Endothelial cell of hepatic sinusoid (primary cell): ENCODE results near the gene DBET.
"Not testable (repeated sequence)": the region's sequence is repeated elsewhere in the genome, so short reads cannot be mapped to it uniquely, and the experiment has no call there.

ENCODE experiments used
- in situ Hi-C: cut with HindIII; loops from 2 replicates; pipeline ENCODE4 v1.10.0; 2017; ENCODE audit warnings: low sequenced_read_pairs

The DBET gene

DNA sequence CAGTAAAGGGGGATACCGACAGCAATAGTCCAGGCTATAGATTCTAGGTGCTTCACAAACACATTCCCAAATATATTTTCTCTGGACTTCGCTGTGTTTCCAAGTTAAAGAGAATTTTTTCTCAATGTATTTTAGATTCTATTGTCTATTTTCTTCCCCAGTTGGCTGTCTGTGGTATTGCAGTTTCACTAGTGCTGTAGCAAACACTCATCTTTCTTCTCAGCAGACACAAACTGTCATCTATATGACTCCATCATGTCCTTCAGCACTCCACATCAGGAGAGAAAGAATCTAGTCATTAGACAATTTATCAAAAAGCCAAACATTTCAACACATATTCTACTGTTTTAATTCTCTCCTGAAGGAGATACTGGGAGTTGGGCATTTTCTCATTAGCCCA, at the start of gene DBET:
TSS of gene DBET (plus strand) at position 161 of the 400 bp plus-strand sequence.
- in situ Hi-C loops = not testable (repeated sequence)

DNA sequence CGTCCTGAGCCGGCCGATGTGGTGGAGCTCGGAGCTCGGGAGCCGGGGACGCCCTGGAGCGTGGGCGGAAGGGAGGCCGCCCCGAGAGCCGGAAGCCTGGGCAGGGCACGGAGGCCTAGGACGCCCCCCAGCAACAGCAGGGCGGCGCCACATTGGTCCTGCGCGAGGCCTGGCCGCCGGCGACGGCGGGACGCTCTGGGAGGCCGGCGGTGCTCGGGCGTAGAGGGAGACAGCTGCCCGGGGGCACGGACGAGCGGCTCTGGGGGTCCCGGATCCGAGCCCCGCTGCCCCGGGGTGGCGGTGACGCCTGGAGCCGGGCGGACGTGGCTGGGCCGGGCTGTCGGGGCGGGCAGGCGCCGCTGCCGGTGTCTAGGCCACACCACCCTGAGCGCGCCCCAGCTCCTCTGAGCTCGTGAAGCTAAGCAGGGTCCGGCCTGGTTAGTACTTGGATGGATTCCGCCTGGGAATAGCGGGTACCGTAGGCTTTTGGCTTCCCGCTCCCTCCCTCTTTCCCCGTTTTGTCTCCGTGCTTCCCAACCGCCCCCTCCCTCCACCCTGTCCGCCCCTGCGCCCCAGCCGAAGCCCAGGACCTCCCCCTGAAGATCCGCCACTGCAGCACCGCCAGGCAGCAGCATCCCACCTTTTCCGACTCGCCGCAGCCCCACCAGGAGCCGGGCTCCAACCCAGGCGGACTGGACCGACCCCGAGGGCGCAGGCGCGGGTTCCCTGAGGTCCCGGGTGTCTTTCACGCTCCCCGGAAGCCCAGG, 49.3 kb upstream of the DBET start:
- in situ Hi-C loops = no loop called here

DNA sequence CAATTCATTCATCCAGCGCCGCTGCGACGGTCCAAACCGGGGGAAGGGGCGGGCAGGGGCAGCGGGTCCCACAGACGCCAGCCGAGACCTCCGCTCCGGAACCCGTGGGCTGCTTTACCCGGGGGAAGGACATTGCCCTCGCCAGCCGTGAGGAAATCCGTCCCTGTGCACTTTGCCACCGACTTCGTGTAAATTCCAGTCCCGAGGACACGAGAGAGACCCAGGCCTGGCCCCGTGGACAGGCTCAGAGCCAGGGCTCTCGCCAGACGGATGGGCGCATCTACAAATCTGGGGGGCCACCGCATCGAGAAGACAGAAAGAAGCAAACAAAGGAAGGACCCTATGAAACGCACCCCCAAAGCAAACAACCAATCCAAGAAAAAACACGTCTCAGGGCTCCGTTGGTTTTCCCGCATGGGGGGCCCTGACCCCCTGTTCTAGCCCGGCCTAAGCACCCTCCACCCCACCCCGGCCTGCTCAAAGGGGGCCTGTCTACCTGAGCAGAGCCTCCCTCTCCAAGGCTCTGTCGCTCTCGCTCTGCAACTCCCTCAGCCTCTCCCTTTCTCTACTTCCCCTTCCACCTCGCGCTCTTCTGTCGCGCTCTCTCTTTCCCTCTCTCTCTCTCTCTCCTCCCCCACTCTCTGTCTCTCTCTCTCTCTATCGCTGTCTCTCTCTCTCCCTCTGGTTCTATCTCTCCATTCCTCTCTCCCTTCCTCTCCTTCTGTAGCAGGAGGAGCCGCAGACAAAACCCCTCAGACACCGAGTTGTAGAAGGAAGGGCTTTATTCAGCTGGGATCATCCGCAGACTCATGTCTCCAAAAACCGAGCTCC, 48.5 kb upstream of the DBET start:
- in situ Hi-C loops = no loop called here

DNA sequence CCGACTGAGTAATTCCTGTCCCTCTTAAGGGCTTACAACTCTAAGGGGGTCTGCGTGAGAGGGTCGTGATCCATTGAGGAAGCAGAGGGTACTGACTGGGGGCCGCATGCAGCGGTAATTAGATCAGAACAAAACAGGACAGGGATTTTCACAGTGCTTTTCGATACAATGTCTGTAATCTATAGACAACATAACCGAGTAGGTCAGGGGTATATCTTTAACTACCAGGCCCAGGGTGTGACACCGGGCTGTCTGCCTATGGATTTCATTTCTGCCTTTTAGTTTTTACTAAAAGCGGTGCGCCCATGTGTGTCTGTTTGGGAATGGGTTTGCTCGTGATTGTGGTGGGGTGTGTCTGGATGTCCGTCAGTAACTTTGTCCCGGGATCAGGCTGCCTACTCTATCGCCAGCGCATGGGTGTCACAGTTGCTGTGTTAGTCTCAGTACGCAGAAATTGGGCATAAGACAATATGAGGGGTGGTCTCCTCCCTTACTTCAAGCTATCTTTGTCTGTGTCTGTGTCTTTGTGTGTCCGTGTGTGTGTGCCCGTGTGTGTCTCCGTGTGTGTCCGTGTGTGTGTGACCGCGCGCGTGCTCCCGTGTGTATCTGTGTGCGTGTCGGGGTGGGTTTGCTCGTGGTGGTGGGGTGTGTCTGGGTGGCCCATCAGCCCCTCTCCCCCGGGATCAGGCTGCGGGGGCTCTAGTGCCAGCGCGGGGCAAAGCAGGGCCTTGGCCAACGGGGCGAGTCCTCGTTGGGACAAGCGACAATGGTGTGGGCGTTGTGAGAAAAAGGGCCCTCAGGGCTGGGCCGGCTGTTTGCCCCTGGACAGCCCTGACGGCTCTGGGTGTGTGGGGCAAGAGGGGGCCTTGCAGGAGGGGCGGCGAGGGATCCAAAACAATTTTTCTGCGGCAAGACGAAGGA, 47.7 kb upstream of the DBET start:
- in situ Hi-C loops = no loop called here

DNA sequence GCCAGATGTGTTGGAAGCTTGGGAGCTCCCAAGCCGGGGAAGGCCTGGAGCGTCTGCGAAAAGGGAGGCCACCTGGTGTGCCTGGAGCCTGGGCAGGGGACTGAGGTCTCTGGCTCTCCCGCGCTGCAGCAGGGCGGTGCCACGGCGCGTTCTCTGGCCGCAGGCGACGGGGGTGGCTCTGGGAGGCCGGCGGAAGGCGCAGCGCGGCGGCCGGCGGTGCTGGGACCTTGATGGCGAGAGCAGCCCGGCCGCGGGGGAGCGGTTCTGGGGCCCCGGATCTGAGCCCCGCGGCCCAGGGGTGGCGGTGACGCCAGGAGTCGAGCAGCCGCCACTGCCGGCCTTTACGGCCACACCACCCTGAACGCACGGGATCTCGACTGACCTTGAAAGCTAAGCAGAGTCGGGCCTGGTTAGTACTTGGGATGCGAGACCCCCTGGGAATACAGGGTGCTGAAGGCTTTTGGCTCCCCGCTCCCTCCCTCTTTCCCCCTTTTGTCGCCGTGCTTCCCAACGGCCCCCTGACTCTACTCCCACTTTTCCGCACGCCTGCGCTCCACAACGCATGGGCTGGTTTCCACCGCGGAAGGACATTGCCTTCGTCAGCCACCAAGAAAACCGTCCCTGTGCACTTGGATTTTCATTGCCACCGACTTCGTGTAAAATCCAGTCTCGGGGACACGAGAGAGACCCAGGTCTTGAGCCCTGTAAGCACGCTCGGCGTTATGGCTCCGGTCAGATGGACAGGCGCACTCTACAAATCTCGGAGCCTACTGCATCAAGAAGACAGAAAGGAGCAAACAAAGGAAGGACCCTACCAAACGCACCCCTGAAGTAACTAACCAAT, 46.7 kb upstream of the DBET start:
- in situ Hi-C loops = no loop called here

DNA sequence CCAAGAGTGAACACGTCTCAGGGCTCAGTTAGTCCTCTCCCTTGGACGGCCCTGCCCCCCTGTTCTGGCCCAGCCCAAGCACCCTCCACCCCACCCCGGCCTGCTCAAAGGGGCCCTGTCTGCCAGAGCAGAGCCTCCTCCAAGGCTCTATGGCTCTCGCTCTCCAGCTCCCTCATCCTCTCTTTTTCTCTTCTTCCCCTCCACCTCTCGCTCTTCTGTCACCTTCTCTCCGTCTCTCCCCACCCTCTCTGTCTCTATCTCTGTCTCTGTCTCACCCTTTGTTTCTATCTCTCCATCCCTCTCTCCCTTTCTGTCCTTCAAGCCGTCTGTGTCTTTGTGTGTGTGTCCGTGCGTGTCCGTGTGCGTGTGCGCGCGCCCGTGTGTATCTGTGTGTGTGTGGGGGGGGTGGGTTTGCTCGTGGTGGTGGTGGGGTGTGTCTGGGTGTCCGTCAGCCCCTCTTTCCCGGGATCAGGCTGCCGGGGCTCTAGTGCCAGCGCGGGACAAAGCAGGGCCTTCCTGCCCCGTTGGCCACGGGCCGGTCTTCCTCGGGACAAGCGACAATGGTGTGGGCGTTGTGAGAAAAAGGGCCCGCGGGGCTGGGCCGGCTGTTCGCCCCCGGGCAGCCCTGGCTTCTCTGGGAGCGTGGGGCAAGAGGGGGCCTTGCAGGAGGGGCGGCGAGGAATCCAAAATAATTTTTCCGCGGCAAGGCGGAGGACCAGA, 45.9 kb upstream of the DBET start:
- in situ Hi-C loops = no loop called here

DNA sequence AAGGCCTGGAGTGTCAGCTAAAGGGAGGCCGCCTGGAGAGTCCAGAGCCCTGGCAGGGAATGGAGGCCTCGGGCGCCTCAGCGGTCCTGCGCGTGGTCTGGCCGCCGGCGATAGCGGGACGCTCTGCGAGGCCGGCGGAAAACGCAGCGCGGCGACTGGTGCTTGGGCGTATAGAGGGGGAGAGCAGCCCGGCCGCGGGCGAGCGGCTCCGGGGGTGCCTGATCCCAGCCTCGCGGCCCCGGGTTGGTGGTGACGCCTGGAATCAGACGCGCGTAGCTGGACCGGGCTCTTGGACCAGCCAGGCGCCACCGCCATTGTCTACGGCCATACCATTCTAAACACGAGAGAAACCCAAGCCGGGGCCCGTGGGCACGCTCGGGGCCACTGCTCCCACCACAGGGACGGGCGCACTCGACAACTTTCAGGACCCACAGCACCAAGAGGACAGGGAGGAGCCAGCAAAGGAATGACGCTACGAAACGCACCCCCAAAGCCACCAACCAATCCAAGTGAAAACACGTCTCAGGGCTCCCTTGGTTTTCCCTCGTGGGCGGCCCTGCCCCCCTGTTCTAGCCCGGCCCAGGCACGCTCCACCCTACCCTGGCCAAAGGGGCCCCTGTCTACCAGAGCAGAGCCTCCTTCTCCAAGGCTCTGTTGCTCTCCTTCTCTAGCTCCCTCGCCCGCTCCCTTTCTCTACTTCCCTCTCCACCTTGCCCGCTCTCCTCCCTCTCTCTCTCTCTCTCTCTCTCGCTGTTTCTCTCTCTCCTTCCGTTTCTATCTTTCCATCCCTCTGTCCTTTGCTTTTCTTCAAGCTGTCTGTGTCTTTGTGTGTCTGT, 45.1 kb upstream of the DBET start:
- in situ Hi-C loops = no loop called here

DNA sequence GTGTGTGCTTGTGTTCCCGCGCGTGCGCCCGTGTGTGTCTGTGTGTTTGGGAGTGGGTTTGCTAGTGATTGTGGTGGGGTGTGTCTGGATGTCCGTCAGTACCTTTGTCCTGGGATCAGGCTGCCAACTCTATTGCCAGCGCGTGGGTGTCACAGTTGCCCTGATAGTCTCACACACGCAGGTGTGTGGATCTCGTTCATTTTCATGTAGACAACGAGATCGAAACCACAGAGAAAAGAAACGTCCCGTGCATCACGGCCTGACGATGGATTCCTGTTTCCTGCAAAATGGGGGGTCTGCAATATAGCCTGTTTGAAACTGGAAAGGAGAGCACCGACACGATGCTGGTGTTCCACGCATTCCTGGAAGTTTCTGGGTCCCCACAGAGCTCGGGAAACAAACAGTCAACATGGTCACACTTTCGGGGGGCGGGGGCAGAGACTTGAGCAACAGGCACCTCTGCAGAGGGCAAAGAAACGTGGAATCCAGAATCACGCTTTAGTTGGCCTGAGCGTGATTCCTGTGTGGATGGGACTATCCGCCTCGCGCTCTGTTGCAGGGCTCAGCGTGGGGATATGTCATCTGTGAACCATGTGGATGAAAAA, 44.3 kb upstream of the DBET start:
- in situ Hi-C loops = not testable (repeated sequence)

DNA sequence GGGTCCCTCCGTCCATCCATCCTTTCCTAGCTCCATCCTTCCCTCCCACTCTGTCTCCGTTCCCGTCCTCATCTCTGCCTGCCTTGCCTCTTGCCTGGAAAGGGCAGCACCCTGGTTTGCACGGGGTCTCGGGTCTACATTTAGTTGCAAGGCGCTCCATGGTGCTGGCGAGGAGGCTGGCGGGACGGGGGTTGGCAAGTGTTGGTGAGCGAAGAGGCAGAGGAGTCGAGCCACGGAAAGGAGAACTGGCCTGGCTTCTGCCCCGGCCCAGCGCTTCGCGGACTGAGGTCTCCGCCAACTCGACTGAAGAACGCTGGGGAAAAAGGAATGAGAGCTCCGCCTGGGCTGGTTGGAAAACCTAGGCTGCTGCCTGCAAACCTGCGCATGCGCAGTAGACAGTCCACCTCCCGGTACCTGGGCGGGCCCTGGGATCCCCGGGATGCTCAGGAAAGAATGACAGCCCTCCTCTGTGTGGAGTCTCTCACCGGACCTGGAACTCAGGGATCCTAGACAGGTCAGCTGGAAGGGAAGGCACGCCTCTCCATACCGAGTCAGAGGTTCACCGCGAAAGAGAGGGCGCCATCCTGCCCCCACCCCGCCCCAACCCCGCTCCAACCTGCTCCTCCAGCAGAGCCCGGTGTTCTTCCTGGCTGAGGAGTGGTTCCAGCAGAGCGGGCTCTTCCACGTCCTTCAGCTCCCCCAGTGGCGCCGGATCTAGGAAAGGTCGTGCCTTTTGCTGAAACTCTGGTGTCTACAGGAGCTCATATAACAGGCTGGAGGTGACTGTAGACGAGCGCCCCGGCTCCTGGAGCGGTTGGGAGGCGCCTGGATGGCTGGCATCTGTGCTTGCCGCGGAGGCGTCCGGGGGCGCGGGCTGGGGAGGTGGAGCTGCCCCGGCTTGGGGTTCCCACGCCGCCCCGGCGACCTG, 43.2 kb upstream of the DBET start:
- in situ Hi-C loops = no loop called here

DNA sequence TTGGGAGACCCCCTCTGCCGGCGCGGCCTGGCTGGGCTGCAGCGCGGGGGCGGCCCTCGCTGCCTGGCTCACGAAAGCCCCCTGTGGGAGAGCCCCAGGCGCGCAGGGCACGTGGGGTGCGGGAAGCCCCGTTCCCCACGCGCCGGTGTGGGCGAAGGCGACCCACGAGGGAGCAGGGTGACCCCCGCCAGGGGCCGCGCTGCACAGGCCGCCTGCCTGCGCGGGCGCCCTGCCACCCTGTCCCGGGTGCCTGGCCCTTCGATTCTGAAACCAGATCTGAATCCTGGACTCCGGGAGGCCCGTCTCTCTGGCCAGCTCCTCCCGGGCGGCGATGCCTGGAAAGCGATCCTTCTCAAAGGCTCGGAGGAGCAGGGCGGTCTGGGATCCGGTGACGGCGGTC, 42.3 kb upstream of the DBET start:
- in situ Hi-C loops = not testable (repeated sequence)

DNA sequence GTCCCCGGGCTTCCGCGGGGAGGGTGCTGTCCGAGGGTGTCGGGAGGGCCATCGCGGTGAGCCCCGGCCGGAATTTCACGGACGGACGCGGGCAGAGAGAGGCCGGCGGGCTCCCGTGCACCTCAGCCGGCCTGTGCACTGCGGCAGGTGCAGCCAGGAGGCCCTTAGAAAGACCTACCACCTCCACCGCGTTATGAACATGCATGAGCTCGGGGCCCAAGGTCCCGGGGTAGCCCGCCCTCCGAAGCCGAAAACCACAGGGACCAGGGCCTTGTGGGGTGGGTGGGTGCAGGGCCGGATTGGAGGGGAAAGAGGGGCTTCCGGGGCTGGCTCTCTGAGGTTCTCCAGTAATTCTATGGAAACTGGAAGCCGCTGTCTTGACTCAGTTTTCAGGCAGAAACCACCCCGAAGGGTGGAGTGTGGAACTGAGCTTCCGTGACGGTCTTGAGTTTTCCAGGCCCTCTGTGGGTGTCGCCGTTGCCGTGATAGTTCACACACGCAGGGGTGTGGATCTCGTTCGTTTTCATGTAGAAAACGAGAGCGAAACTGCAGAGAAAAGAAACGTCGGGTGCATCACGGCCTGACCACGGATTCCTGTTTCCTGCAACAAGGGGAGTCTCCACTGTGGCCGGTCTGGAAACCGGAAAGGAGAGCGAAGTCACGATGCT, 41.6 kb upstream of the DBET start:
- in situ Hi-C loops = not testable (repeated sequence)

DNA sequence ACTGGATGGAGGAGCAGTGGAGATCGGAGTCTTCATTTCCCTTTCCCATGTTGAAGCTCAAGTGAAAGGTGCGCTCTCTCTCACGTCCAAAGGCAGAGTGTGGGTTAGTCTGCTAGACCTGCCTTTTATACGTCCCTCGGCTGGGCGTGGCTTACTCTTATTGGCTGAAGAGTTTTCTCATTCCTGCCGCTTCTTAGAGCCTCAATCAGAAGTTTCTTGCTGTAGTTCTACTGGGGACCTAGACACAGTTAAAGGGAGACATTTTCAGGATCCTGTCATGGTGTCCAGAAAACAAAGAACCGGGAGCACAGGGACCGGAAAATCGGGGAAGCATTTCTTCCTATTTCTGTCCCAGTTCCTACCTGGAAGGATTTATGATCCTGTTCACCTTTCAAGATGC, 37.1 kb upstream of the DBET start, which contains the start of gene FRG2:
TSS of gene FRG2 (minus strand) at position 101 of the 400 bp plus-strand sequence. CDS start at position 49, 52 bp downstream.
- in situ Hi-C loops = not testable (repeated sequence)

DNA sequence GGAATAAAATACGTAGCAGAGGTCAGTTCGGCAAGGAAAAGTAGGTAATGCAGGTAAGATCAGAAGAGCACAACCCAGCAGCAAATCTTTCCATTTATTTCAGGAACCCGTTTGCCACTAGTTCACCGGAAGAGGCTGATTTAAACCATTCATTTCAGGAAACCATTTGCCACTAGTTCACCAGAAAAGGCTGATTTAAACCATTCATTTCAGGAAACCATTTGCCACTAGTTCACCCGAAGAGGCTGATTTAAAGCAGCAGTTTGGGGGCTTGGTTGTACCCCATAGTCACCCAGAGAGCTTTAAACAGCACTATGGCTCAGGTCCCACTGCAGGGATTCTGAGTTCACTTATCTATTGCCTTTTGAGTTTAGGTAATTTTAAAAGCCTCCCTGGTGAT, 33.0 kb upstream of the DBET start:
- in situ Hi-C loops = not testable (repeated sequence)

DNA sequence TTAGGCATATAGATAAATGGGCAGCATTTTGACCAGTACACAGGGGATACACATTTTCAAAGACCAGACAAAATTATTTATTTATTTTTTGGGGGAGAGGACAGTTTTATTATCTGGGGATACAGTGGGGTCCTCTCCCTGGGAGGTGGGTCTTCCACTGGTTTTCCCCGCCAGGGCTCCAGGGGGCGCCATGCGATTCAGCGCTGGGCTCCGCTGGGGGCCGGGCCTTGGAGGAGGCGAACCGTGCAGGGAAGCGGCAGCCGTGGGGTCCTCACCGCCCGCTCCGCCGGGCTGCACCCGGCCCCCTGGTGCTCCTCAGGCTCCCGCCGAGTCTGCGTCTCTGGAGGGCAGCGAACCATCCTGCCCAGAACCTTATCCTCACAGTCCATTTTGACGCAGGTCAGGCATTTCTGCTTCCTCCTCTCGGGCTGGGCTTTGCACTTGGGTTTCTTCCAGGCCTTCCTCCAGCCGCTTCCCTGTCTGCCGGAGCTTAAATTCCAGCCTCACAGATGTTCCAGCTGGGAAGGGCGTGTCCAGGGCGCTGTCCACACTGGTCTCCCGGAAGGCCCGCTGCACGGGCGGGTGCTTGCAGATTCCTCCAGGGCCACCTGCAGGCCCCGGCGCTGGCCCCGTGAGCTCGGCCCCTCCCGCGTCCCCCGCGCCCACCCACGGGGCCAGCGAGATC, 26.5 kb upstream of the DBET start:
- in situ Hi-C loops = not testable (repeated sequence)

DNA sequence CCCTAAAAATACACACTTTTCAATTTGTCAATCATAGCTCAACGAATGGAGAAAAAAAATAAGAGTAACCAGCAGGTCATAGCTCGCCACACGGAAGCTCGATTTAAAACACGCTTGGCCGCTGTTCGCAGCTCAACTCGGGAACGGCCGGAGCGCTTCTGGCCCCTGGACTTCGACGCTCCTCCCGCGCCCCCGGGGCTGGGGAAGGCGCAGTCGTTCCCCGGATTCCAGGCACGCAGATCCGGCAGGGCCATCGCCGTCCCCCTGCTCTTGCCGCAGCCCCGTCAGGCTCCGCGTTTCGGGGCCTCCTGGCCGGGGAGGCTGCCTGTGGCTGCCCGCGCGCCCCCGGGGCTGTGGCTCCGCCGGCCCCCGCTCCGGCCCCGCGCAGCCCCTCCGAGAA, 23.4 kb upstream of the DBET start:
- in situ Hi-C loops = not testable (repeated sequence)

DNA sequence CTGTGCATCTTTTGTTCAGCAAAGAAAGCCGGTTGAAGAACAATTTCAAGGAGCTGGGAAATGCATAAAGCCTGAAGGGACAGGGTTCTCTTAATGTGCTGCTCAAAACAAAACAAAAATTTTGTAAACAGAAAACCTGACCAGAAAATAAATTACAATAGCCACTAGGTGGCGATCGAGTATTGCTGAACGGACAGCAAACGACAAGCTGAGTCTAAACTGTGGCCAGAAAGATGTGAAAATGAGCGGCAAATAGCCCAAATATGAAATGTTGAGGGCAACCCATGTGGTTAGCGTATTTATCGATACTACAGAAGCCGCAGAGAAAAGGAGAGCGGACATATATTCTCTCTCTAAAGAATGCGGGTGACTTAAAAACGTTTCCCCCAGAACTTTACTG, 16.7 kb upstream of the DBET start:
- in situ Hi-C loops = not testable (repeated sequence)
